HepG2 (cell line): Measurements from ENCODE around the gene USP34. TPM values are rescaled to one million over a fixed set of nuclear protein-coding genes. Genes with fewer than 3 reads are reported as not detected.

Experiments
- DR1 ChIP-seq: sonication (generic); formaldehyde crosslinking; IDR thresholded peaks from 2 replicates; pipeline ENCODE4 v1.8.0; 2021; ENCODE audit warnings: mild to moderate bottlenecking, missing genetic modification reagents, inconsistent platforms
- ETV6 ChIP-seq: sonication (generic); formaldehyde crosslinking; conservative IDR thresholded peaks from 2 replicates; pipeline ENCODE4 v1.4.0; 2020; ENCODE audit warnings: missing genetic modification reagents
- IKZF4 ChIP-seq: sonication (generic); formaldehyde crosslinking; IDR thresholded peaks from 2 replicates; pipeline ENCODE4 v1.5.1; 2020; ENCODE audit warnings: borderline replicate concordance, mild to moderate bottlenecking, low read depth, missing genetic modification reagents; ENCODE audit errors: not compliant biosample characterization
- MTA1 ChIP-seq: sonication (generic); formaldehyde crosslinking; IDR thresholded peaks from 2 replicates; pipeline ENCODE4 v1.4.0; 2020; ENCODE audit warnings: missing genetic modification reagents, mild to moderate bottlenecking, borderline replicate concordance
- RFX5 ChIP-seq: IDR thresholded peaks from 2 replicates; pipeline ENCODE4 v1.6.1; 2011; ENCODE audit warnings: low read depth, low read length, improper control_type of control experiment
- SMARCE1 ChIP-seq: fragments of 450-650 bp; IDR thresholded peaks from 2 replicates; pipeline ENCODE4 v1.6.1; 2017; ENCODE audit warnings: borderline replicate concordance
- SMYD3 ChIP-seq: sonication (generic); formaldehyde crosslinking; IDR thresholded peaks from 2 replicates; pipeline ENCODE4 v1.8.1; 2023; ENCODE audit warnings: mild to moderate bottlenecking, missing genetic modification reagents
- ZFP90 ChIP-seq: sonication (generic); formaldehyde crosslinking; IDR thresholded peaks from 2 replicates; pipeline ENCODE4 v1.8.0; 2022; ENCODE audit warnings: missing genetic modification reagents, mild to moderate bottlenecking, inconsistent platforms, borderline replicate concordance
- ZNF12 ChIP-seq: sonication (generic); formaldehyde crosslinking; IDR thresholded peaks from 2 replicates; pipeline ENCODE4 v1.5.0; 2020; ENCODE audit warnings: missing genetic modification reagents
- ZNF30 ChIP-seq: sonication (generic); formaldehyde crosslinking; IDR thresholded peaks from 2 replicates; pipeline ENCODE4 v1.5.0; 2020; ENCODE audit warnings: mild to moderate bottlenecking, missing genetic modification reagents
- ZNF563 ChIP-seq: sonication (generic); formaldehyde crosslinking; IDR thresholded peaks from 2 replicates; pipeline ENCODE4 v1.8.0; 2022; ENCODE audit warnings: mild to moderate bottlenecking, moderate library complexity, missing genetic modification reagents
- ZNF569 ChIP-seq: sonication (generic); formaldehyde crosslinking; IDR thresholded peaks from 2 replicates; pipeline ENCODE4 v1.5.0; 2020; ENCODE audit warnings: mild to moderate bottlenecking, missing genetic modification reagents, moderate library complexity, borderline replicate concordance
- ZNF572 ChIP-seq: sonication (generic); formaldehyde crosslinking; IDR thresholded peaks from 2 replicates; pipeline ENCODE4 v1.5.1; 2020; ENCODE audit warnings: mild to moderate bottlenecking, missing genetic modification reagents
- ZZZ3 ChIP-seq: sonication (generic); formaldehyde crosslinking; IDR thresholded peaks from 2 replicates; pipeline ENCODE4 v1.4.0; 2020; ENCODE audit warnings: missing genetic modification reagents, mild to moderate bottlenecking, borderline replicate concordance
- polyA plus RNA-seq, 8 experiments: library from polyadenylated mRNA; depleted of rRNA in 3 of 8; stranded (reverse) in 7 of 8; unstranded in 1 of 8; fragments of >200 nt; fragmentation: Illumina TruSeq in 4 of 8; extraction: Trizol in 4 of 8; gene quantifications; 2 replicates each; pipeline versions ENCODE4 v1.2.1 to v1.2.3, GENCODE V29; 2011 to 2016; ENCODE audit warnings: low read depth in 4 of 8, missing spikeins in 1 of 8, mixed read lengths in 1 of 8; ENCODE audit not compliant: insufficient read depth in 1 of 8
- total RNA-seq, 5 experiments: library from RNA; depleted of rRNA; stranded (reverse); fragments of >200 nt; fragmentation: Illumina TruSeq; extraction: Trizol; gene quantifications; 2 replicates each; pipeline ENCODE4 v1.2.3, GENCODE V29; 2016; ENCODE audit warnings: low read depth in 1 of 5
- TF ChIP-seq, protein P1 (sequence below): sonication (generic); formaldehyde crosslinking; IDR thresholded peaks from 2 replicates; pipeline ENCODE4 v1.4.0; 2020; ENCODE audit warnings: missing genetic modification reagents
- TF ChIP-seq, protein P2 (sequence below): IDR thresholded peaks from 2 replicates; pipeline ENCODE4 v1.4.0; 2020; ENCODE audit warnings: mild to moderate bottlenecking, missing genetic modification reagents
- TF ChIP-seq, protein P3 (sequence below): sonication (generic); formaldehyde crosslinking; IDR thresholded peaks from 2 replicates; pipeline ENCODE4 v1.4.0; 2020; ENCODE audit warnings: missing genetic modification reagents
- TF ChIP-seq, protein P4 (sequence below): sonication (generic); formaldehyde crosslinking; IDR thresholded peaks from 2 replicates; pipeline ENCODE4 v1.4.0; 2020; ENCODE audit warnings: missing genetic modification reagents; ENCODE audit errors: not compliant biosample characterization

The USP34 gene
- total and polyA plus RNA-seq, 2 of the 13 experiments (the other 11 are each of a cell fraction or from before 2014, with no cell fraction given) = 99.2 to 100 TPM

DNA sequence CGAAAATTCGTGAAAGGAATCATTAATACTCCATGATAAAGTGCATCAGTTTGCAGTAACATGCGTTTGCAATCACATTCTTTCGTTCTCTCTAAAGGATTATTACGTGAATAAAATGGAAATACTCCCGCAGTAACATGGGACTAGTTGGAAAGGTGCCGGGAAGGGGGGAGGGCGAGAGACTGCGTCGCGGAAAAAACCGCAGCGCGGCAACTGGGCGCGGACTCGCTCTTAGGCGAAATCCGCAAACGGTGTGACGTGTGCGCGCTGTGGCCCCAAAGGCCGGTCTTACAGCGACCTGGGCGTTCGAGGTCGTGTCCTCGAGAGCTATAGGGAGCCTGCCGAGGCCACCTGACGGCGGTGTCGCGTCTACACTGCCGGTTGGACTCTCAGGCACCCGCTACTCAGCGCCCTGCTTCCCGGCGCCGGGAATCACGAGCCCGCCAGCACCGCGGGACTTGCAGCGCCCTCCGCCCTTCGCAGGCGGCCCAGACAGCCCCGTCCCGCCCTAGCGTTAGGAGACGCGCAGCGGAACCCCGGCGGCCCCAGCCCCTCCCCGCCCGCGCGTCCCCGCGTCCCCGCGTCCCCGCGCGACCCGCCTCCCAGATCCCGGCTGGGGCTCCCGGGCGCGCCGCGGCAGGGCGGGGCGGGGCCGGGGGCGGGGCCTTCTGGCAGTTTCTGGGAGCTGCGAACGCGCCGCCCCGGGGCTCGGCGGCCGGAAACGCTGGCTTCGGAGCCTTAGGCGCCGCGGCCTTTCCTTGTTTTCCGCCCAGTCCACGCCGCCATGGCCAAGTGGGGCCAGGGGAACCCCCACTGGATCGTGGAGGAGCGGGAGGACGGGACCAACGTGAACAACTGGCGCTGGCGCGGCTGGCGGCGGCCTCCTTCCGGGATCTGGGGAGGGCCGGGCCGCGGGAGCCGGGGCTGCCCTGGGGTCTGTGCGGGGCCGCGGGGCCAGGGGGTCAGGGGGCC is 293.8 kb downstream of the USP34 start (continued):
- TF ChIP-seq ZNF12 (CRISPR knock-in tag) = no peak; the same call in 1 of the 2 replicates
- TF ChIP-seq RFX5 = peak; percentile 63
- TF ChIP-seq IKZF4 (CRISPR knock-in tag) = peak; percentile 60
- TF ChIP-seq ZNF572 (CRISPR knock-in tag) = no peak
- TF ChIP-seq ZNF569 = peak; percentile 87; the same call in 1 of the 2 replicates
- TF ChIP-seq ZNF30 (CRISPR knock-in tag) = peak; percentile 92; the same call in 1 of the 2 replicates
- TF ChIP-seq DR1 (CRISPR knock-in tag) = no peak
- TF ChIP-seq, protein P1, sequence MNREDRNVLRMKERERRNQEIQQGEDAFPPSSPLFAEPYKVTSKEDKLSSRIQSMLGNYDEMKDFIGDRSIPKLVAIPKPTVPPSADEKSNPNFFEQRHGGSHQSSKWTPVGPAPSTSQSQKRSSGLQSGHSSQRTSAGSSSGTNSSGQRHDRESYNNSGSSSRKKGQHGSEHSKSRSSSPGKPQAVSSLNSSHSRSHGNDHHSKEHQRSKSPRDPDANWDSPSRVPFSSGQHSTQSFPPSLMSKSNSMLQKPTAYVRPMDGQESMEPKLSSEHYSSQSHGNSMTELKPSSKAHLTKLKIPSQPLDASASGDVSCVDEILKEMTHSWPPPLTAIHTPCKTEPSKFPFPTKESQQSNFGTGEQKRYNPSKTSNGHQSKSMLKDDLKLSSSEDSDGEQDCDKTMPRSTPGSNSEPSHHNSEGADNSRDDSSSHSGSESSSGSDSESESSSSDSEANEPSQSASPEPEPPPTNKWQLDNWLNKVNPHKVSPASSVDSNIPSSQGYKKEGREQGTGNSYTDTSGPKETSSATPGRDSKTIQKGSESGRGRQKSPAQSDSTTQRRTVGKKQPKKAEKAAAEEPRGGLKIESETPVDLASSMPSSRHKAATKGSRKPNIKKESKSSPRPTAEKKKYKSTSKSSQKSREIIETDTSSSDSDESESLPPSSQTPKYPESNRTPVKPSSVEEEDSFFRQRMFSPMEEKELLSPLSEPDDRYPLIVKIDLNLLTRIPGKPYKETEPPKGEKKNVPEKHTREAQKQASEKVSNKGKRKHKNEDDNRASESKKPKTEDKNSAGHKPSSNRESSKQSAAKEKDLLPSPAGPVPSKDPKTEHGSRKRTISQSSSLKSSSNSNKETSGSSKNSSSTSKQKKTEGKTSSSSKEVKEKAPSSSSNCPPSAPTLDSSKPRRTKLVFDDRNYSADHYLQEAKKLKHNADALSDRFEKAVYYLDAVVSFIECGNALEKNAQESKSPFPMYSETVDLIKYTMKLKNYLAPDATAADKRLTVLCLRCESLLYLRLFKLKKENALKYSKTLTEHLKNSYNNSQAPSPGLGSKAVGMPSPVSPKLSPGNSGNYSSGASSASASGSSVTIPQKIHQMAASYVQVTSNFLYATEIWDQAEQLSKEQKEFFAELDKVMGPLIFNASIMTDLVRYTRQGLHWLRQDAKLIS (CRISPR knock-in tag) = no peak; the same call in 1 of the 2 replicates
- peak; percentile 78 for TF ChIP-seq ZZZ3 (CRISPR knock-in tag)
- TF ChIP-seq ETV6 = peak; percentile 87; the same call in 1 of the 2 replicates
- TF ChIP-seq, protein P2, sequence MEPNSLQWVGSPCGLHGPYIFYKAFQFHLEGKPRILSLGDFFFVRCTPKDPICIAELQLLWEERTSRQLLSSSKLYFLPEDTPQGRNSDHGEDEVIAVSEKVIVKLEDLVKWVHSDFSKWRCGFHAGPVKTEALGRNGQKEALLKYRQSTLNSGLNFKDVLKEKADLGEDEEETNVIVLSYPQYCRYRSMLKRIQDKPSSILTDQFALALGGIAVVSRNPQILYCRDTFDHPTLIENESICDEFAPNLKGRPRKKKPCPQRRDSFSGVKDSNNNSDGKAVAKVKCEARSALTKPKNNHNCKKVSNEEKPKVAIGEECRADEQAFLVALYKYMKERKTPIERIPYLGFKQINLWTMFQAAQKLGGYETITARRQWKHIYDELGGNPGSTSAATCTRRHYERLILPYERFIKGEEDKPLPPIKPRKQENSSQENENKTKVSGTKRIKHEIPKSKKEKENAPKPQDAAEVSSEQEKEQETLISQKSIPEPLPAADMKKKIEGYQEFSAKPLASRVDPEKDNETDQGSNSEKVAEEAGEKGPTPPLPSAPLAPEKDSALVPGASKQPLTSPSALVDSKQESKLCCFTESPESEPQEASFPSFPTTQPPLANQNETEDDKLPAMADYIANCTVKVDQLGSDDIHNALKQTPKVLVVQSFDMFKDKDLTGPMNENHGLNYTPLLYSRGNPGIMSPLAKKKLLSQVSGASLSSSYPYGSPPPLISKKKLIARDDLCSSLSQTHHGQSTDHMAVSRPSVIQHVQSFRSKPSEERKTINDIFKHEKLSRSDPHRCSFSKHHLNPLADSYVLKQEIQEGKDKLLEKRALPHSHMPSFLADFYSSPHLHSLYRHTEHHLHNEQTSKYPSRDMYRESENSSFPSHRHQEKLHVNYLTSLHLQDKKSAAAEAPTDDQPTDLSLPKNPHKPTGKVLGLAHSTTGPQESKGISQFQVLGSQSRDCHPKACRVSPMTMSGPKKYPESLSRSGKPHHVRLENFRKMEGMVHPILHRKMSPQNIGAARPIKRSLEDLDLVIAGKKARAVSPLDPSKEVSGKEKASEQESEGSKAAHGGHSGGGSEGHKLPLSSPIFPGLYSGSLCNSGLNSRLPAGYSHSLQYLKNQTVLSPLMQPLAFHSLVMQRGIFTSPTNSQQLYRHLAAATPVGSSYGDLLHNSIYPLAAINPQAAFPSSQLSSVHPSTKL (CRISPR knock-in tag) = peak; percentile 61
- peak; percentile 94 for TF ChIP-seq ZNF563 (CRISPR knock-in tag)
- TF ChIP-seq, protein P3, sequence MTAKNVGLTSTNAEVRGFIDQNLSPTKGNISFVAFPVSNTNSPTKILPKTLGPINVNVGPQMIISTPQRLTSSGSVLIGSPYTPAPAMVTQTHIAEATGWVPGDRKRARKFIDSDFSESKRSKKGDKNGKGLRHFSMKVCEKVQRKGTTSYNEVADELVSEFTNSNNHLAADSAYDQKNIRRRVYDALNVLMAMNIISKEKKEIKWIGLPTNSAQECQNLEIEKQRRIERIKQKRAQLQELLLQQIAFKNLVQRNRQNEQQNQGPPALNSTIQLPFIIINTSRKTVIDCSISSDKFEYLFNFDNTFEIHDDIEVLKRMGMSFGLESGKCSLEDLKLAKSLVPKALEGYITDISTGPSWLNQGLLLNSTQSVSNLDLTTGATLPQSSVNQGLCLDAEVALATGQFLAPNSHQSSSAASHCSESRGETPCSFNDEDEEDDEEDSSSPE (CRISPR knock-in tag) = peak; percentile 95
- no peak for TF ChIP-seq ZFP90 (CRISPR knock-in tag)
- TF ChIP-seq SMYD3 (CRISPR knock-in tag) = peak; percentile 84; the same call in 1 of the 2 replicates
- no peak for TF ChIP-seq SMARCE1
- TF ChIP-seq, protein P4, sequence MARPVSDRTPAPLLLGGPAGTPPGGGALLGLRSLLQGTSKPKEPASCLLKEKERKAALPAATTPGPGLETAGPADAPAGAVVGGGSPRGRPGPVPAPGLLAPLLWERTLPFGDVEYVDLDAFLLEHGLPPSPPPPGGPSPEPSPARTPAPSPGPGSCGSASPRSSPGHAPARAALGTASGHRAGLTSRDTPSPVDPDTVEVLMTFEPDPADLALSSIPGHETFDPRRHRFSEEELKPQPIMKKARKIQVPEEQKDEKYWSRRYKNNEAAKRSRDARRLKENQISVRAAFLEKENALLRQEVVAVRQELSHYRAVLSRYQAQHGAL = peak; percentile 82
- TF ChIP-seq MTA1 (CRISPR knock-in tag) = peak; percentile 79; the same call in 1 of the 2 replicates
